Measurements from ENCODE around the gene FRY. TPM values are rescaled to one million over a fixed set of nuclear protein-coding genes. Genes with fewer than 3 reads are reported as not detected.

The FRY gene
- total RNA-seq, 2 donors from 2014 or later, result 122 to 165 TPM

- Histone ChIP-seq H3K9me3 (no peaks in the 10 kb centered on the region), H3K4me1 (ENCODE audit: control insufficient read depth in 1 of 2, low read depth in 2 of 2) (peaks cover 9 to 18% of the 10 kb centered on the region in 2 donors), H3K36me3 (no peaks in the 10 kb centered on the region), H3K27ac (no peak overlapping the region), H3K27me3 (replicated peaks; ENCODE audit: insufficient read depth) (no peaks in the 10 kb centered on the region), H3K4me3 (no peak overlapping the region)
- DNase-seq (ENCODE audit: low spot score), result no peak
- TF ChIP-seq CTCF (IDR thresholded peaks at IDR 0.05), result no peak
- no peak for ATAC-seq (ENCODE audit: insufficient number of reproducible peaks, low FRiP score, low read depth)
These were observed 111.4 kb downstream of the FRY start for GRCh38 chr13:32142956-32143375.

GRCh38 chr13:32147193-32147592 lies 115.6 kb downstream of the FRY start:
- no peak for TF ChIP-seq CTCF (IDR thresholded peaks at IDR 0.05)
- DNase-seq (ENCODE audit: low spot score) (no peak), ATAC-seq (ENCODE audit: insufficient number of reproducible peaks, low FRiP score, low read depth) (no peak)
- no peaks in the 10 kb centered on the region for H3K9me3 ChIP-seq
- H3K4me3 ChIP-seq, result no peak overlapping the region
- peaks cover 9 to 45% of the 10 kb centered on the region in 2 donors for H3K4me1 ChIP-seq (ENCODE audit: control insufficient read depth in 1 of 2, low read depth in 2 of 2)
- peak overlapping the region; percentile 32 to 81 for H3K27ac ChIP-seq
- no peaks in the 10 kb centered on the region for H3K36me3 ChIP-seq
- no peaks in the 10 kb centered on the region for H3K27me3 ChIP-seq (replicated peaks; ENCODE audit: insufficient read depth)

GRCh38 chr13:32147976-32148375 lies 116.4 kb downstream of the FRY start:
- H3K27ac ChIP-seq, result peak overlapping the region; percentile 32 to 81

GRCh38 chr13:32150239-32150638 lies 118.7 kb downstream of the FRY start:
- Histone ChIP-seq H3K36me3 (no peaks in the 10 kb centered on the region), H3K4me1 (ENCODE audit: control insufficient read depth in 1 of 2, low read depth in 2 of 2) (peaks cover 9 to 57% of the 10 kb centered on the region in 2 donors), H3K4me3 (peak overlapping the region; percentile 10), H3K9me3 (no peaks in the 10 kb centered on the region), H3K27ac (peak overlapping the region; percentile 90 to 91), H3K27me3 (replicated peaks; ENCODE audit: insufficient read depth) (no peaks in the 10 kb centered on the region)
- TF ChIP-seq CTCF (IDR thresholded peaks at IDR 0.05), result no peak
- ATAC-seq (ENCODE audit: insufficient number of reproducible peaks, low FRiP score, low read depth) (peak; percentile 60), DNase-seq (ENCODE audit: low spot score) (no peak)

More at GRCh38 chr13:32147976-32148375, 116.4 kb downstream of the FRY start:
- Histone ChIP-seq H3K4me3 (no peak overlapping the region), H3K27me3 (replicated peaks; ENCODE audit: insufficient read depth) (no peaks in the 10 kb centered on the region), H3K4me1 (ENCODE audit: control insufficient read depth in 1 of 2, low read depth in 2 of 2) (peaks cover 9 to 48% of the 10 kb centered on the region in 2 donors), H3K9me3 (no peaks in the 10 kb centered on the region), H3K36me3 (no peaks in the 10 kb centered on the region)
- ATAC-seq (ENCODE audit: insufficient number of reproducible peaks, low FRiP score, low read depth), result no peak
- TF ChIP-seq CTCF (IDR thresholded peaks at IDR 0.05), result no peak
- no peak for DNase-seq (ENCODE audit: low spot score)

GRCh38 chr13:32150794-32151193 lies 119.2 kb downstream of the FRY start:
- Histone ChIP-seq H3K36me3 (no peaks in the 10 kb centered on the region), H3K9me3 (no peaks in the 10 kb centered on the region), H3K27me3 (replicated peaks; ENCODE audit: insufficient read depth) (no peaks in the 10 kb centered on the region), H3K4me3 (peak overlapping the region; percentile 10), H3K4me1 (ENCODE audit: control insufficient read depth in 1 of 2, low read depth in 2 of 2) (peaks cover 9 to 57% of the 10 kb centered on the region in 2 donors), H3K27ac (peak overlapping the region; percentile 90 to 91)
- DNase-seq (ENCODE audit: low spot score) (no peak), ATAC-seq (ENCODE audit: insufficient number of reproducible peaks, low FRiP score, low read depth) (peak; percentile 61)
- no peak for TF ChIP-seq CTCF (IDR thresholded peaks at IDR 0.05)
